ENCODE results near the gene MAML2.

The MAML2 gene

DNA sequence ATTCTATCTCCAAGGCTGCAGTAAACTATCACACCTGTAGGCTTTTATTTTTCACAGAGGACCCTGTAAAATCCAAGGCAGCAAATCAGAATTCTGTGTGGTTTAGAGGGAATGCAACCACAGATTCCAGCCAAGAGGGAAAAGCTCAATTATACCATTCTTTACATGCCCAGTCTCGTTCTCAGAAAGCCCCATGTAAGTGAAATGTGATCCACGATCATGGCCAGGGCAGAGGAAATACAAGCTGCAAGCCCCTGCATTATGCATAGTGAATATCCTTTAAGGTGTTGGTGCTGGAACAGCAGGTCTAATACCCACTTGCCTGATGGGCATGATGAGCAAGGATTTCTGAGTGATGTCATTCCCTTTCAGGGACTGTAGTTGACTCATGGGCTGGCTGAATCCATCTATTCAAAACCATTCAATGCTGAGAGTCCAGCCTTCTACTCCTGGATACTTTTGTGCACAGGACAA, 220.4 kb downstream of the MAML2 start:
- DNase-seq (ENCODE audit: low read depth in 1 of 2, low spot score in 1 of 2) = no peak
- Histone ChIP-seq H3K27me3 (ENCODE audit: insufficient read depth, poor library complexity, severe bottlenecking) (peaks cover 2% of the 10 kb centered on the region), H3K4me3 (replicated peaks; ENCODE audit: insufficient read depth, low read length) (no peak overlapping the region), H3K27ac (replicated peaks) (no peak overlapping the region)
- TF ChIP-seq, protein P1, sequence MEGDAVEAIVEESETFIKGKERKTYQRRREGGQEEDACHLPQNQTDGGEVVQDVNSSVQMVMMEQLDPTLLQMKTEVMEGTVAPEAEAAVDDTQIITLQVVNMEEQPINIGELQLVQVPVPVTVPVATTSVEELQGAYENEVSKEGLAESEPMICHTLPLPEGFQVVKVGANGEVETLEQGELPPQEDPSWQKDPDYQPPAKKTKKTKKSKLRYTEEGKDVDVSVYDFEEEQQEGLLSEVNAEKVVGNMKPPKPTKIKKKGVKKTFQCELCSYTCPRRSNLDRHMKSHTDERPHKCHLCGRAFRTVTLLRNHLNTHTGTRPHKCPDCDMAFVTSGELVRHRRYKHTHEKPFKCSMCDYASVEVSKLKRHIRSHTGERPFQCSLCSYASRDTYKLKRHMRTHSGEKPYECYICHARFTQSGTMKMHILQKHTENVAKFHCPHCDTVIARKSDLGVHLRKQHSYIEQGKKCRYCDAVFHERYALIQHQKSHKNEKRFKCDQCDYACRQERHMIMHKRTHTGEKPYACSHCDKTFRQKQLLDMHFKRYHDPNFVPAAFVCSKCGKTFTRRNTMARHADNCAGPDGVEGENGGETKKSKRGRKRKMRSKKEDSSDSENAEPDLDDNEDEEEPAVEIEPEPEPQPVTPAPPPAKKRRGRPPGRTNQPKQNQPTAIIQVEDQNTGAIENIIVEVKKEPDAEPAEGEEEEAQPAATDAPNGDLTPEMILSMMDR (IDR thresholded peaks at IDR 0.05; ENCODE audit: insufficient read depth, low read length) = no peak
- no peak for TF ChIP-seq POLR2AphosphoS5 (IDR thresholded peaks at IDR 0.05; ENCODE audit: low read depth)
- no peak for TF ChIP-seq SPI1 (IDR thresholded peaks at IDR 0.05; ENCODE audit: borderline replicate concordance, low read depth)
- TF ChIP-seq, protein P2, sequence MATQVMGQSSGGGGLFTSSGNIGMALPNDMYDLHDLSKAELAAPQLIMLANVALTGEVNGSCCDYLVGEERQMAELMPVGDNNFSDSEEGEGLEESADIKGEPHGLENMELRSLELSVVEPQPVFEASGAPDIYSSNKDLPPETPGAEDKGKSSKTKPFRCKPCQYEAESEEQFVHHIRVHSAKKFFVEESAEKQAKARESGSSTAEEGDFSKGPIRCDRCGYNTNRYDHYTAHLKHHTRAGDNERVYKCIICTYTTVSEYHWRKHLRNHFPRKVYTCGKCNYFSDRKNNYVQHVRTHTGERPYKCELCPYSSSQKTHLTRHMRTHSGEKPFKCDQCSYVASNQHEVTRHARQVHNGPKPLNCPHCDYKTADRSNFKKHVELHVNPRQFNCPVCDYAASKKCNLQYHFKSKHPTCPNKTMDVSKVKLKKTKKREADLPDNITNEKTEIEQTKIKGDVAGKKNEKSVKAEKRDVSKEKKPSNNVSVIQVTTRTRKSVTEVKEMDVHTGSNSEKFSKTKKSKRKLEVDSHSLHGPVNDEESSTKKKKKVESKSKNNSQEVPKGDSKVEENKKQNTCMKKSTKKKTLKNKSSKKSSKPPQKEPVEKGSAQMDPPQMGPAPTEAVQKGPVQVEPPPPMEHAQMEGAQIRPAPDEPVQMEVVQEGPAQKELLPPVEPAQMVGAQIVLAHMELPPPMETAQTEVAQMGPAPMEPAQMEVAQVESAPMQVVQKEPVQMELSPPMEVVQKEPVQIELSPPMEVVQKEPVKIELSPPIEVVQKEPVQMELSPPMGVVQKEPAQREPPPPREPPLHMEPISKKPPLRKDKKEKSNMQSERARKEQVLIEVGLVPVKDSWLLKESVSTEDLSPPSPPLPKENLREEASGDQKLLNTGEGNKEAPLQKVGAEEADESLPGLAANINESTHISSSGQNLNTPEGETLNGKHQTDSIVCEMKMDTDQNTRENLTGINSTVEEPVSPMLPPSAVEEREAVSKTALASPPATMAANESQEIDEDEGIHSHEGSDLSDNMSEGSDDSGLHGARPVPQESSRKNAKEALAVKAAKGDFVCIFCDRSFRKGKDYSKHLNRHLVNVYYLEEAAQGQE (IDR thresholded peaks at IDR 0.05; ENCODE audit: insufficient replicate concordance, low read depth) = no peak
- no peak for TF ChIP-seq GABPA (IDR thresholded peaks at IDR 0.05; ENCODE audit: low read depth)

DNA sequence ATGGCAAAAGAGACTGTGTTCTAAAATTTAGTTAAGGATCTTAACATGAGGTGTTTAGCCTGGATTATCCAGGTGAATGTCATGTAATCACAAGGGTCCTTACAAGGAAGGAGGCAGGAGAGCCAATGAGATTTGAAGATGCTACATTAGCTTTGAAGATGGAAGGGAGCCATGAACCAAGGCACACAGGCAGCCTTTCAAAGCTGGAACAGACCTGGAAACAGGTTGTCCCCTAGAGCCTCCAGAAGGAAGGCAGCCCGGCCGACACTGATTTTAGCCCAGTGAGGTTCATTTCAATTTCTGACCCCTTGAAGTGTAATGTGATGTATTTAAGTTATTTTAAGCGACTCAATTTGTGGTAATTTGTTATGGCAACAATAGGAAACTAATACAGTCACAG, 223.8 kb downstream of the MAML2 start:
- DNase-seq (ENCODE audit: low read depth in 1 of 2, low spot score in 1 of 2) = no peak

DNA sequence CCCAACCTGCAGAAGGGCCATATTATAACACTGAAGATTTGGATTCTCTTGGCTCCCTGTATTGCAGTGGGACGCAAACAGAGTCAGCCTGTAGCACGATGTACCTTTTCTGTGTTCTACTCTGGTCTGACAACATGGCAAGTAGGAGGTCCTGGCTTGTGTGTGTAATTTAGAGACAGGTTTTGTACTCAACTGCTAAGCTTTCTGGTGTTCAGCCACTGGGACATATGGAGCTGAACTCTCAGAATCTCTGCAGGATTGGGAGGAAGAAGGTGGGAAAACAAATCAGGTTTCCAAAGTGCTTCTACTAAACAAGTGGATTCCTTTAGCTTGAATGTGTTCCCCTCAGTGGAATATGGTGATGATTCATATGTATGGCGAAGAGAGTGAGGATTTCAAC, 226.6 kb downstream of the MAML2 start:
- Histone ChIP-seq H3K27ac (replicated peaks) (no peak overlapping the region), H3K27me3 (ENCODE audit: insufficient read depth, poor library complexity, severe bottlenecking) (peaks cover 2% of the 10 kb centered on the region), H3K4me3 (replicated peaks; ENCODE audit: insufficient read depth, low read length) (no peak overlapping the region)
- TF ChIP-seq POLR2AphosphoS5 (IDR thresholded peaks at IDR 0.05; ENCODE audit: low read depth) (no peak), SPI1 (IDR thresholded peaks at IDR 0.05; ENCODE audit: borderline replicate concordance, low read depth) (no peak)
- TF ChIP-seq, protein P1 (IDR thresholded peaks at IDR 0.05; ENCODE audit: insufficient read depth, low read length) = no peak
- no peak for DNase-seq (ENCODE audit: low read depth in 1 of 2, low spot score in 1 of 2)

More for the DNA sequence above, 223.8 kb downstream of the MAML2 start:
- Histone ChIP-seq H3K27ac (replicated peaks) (no peak overlapping the region), H3K4me3 (replicated peaks; ENCODE audit: insufficient read depth, low read length) (no peak overlapping the region), H3K27me3 (ENCODE audit: insufficient read depth, poor library complexity, severe bottlenecking) (peaks cover 2% of the 10 kb centered on the region)
- TF ChIP-seq, protein P1 (IDR thresholded peaks at IDR 0.05; ENCODE audit: insufficient read depth, low read length) = no peak
- TF ChIP-seq GABPA (IDR thresholded peaks at IDR 0.05; ENCODE audit: low read depth) = no peak
- TF ChIP-seq POLR2AphosphoS5 (IDR thresholded peaks at IDR 0.05; ENCODE audit: low read depth) = no peak
- TF ChIP-seq, protein P2 (IDR thresholded peaks at IDR 0.05; ENCODE audit: insufficient replicate concordance, low read depth) = no peak
- no peak for TF ChIP-seq SPI1 (IDR thresholded peaks at IDR 0.05; ENCODE audit: borderline replicate concordance, low read depth)

All from HL-60 (cell line).